Stimulated activated CD4-positive, alpha-beta T cell treated with anti-CD3 and anti-CD28 coated beads, Interleukin-4, amount 100 ng/mL, for 1 hour (primary cell): ENCODE measurements around the gene C8G.

Experiments
- DNase-seq: peaks from one replicate; pipeline ENCODE4 v3.0.0-alpha.2; 2020

The C8G gene

DNA sequence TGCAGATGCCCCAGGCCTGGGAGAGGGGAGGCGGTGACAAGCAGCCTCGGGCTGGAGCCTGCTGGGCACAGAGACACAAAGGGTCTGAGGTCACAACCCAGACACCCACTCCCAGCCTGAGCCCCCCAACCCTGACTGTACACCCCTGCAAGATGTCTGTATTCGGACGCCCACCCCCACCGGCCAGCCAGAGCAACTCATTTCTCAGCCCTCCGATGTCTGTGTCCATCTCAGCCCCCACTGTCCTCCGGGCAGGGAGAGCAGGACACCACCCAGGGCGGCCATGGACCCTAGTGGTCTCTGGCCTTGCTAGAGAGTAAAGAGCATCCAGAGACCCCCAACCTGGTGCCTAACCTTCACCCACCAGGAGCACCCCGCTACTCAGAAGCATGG, 10.9 kb downstream of the C8G start:
- no peak for DNase-seq

DNA sequence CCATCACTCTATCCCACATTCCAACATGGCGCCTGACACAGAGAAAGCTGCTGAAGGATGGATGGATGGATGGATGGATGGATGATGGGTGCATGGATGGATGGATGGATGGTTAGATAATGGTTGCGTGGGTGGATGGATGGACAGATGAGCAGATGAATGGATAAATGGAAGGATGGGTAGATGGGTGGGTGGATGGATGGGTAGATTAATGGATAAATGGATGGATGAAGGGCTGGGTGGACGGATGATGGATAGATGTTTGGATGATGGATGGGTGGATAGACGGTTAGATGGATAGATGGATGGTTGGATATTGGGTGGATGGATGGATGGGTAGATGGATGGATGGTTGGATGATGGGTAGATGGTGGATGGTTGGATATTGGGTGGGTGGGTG, 11.6 kb downstream of the C8G start:
- DNase-seq, result no peak

DNA sequence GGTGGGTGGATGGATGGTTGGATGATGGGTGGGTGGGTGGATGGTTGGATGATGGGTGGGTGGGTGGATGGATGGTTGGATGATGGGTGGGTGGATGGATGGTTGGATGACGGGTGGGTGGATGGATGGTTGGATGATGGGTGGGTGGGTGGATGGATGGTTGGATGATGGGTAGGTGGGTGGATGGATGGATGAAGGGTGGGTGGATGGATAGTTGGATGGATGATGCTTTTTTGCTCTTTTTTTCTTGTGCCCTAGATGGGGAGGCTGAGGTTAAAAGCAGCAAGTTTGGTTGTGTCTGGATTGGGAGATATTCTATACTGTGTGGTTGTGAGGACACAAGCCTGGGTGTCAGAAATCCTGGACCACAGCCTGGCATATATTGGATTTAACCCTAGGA, 12.4 kb downstream of the C8G start:
- DNase-seq, result no peak

DNA sequence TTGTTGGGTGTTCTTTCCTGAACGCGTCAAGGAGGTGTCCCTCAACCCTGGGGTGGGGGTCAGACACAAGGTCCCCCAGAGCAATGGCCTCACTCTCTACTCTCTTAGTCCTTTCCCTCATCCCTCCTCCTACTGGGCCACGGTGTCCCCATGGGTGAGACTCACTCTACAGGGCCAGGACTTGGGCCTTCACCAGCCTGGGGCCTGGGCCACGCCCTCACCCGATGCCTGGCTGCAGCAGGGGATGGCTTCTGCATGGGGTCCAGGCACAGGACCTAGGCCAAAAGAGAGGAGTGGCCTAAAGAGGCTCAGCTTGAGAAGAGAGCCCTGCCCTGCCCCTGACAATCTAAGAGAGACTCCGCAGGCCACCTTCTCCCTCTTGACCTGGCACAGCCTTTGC, 12.9 kb downstream of the C8G start:
- no peak for DNase-seq

DNA sequence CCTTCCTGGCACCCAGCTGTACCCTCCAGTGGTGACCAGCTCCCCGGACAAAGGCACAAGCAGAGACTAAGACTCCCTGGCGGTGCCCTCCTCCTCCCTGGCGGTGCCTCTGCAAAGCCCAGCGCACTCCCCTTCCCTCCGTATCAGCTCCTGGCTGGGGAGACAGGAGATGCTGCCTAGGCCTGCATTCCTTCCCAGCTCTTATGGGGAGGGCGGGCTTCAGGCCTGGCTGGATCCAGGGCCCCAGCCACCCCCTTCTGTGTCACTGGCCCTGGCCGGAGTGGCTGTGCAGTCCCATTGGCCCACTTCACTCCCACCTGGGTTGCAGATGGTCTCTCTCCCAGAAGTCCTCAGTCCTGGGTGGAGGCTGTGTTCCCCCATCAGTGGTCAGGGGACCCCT, 13.4 kb downstream of the C8G start:
- DNase-seq, result no peak

DNA sequence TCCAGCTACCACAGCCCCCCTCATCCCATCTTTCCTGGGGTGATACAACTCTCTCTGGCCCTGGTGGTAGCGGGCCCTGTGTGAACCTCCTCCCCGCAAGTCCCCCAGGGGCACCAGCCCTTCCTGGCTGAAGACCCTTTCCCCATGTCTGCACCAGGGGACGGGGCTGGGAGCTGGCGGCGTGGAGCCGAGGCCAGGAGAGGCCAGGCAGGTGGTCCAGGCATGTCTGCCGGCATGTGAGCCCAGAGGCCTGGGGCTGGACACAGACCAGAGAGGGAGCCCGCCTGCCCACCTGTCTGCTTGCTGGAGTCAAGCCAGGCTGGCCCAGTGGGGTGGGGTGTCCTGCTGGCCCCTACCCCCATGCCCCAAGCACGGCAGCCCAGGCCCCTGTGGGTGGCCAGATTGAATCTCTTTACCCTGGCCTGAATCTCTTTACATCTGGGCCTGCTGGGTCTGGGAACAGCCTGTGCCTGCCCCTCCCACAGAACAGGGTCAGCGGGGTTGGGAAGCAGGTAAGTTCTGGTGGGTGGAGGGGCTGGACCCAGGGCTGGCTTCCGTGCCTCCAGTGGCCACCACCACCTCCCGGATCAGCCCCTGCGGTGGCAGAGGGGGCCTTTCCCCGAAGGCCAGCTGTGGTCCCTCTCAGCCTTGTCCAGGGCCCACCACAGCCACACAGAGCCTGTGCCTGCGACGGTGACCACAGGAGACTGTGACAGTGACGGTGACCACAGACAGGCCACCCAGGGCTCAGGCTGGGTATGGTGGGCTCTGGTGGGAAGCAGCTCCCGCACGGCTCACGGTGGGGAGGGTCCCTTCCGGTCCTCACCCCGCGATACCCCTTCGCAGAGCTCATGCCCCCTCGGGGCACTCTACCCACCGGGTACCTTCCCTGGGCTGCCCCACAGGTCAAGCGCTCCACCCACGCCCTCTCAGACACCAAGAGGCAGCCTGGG, 14.1 kb downstream of the C8G start:
- DNase-seq, result no peak

DNA sequence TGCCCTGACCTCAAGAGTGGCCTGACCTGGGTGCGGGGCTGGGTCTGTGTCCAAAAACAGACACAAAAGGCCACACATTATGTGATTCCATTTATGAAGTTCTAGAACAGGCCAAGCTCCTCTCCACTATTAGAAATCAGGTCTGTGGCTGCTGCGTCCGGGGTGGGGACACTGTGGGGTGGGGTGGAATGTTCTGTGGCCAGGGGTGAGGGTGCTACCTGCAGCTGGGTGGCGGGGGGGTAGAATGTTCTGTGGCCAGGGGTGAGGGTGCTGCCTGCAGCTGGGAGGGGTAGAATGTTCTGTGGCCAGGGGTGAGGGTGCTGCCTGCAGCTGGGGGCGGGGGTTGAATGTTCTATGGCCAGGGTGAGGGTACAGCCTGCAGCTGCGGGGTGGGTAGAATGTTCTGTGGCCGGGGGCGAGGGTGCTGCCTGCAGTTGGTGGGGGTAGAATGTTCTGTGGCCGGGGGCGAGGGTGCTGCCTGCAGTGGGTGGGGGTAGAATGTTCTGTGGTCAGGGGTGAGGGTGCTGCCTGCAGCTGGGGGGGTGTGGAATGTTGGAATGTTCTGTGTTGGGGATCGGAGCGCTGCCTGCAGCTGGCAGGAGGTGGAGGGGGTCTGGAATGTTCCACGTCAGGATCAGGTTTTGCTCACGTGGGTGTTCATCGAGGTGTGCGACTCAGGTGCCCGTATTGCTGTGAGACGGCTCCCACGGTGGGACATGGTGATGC, 15.3 kb downstream of the C8G start:
- DNase-seq, result no peak

DNA sequence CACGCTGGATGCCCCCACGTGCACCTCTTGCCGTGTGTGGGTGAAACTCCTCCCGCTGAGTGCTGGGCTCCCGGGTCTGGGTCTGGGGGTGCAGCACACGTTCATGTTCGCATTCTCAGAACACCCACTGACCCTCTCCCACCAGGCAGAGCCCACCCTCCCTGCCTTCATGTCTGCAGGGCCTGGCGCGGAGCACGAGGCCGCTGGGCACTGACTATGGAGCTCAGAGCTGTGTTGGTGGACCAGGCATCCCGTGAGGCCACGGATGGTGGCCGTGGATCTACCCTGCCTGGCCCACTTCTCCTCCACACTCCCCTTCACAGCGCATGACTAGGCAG, 15.9 kb downstream of the C8G start:
- no peak for DNase-seq

DNA sequence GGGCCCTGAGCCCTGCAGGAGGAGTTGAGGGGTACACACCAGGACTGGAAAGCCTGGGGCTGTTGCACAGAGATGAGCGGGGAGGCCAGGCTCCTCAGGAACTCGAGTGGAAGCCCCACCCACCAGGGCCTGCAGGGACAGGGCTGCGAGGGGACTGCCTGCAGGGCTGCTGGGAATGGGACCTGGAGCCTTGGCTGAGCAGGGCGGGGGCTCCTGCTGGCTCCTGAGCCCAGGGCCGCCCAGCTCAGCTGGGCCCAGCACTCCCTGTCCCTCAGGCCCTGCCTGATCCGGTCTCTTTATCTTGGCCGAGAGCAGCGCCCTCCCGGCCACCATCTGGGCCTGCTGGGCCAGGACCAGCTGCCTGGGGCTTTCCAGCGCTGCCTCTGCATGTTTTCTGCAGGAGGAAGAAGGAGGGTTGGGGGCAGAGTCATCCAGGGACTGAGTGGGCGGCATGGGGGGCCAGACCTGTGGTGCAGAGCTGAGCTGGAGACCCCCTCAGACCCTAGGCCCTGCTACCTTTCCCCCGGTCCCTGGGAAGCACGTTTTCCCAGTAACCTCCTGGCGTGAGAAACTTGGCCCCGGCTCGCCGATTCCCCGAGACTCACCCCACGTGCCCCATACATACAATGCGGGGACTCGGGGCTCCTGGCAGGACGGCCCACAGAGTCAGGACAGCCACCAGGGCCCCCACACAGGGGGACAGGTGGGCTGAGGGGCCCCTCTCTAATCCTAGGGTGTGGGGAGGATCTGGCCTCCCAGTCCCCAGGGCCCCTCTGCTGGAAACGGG, 16.4 kb downstream of the C8G start:
- DNase-seq, result no peak

DNA sequence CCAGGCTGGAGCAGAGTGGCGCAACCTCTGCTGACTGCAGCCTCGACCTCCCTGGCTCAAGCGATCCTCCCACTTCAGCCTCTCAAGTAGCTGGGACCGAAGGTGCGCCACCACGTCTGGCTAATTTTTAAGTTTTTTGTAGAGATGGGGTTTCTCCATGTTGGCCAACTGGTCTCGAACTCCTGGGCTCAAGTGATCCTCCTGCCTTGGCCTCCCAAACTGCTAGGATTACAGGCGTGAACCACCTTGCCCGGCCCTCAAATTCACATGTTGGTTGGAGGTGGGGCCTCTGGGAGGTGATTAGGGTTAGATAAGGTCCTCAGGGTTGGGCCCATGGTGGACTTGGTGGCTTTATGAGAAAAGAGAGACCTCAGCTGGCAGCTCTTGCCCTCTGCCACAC, 17.1 kb downstream of the C8G start:
- DNase-seq, result no peak

DNA sequence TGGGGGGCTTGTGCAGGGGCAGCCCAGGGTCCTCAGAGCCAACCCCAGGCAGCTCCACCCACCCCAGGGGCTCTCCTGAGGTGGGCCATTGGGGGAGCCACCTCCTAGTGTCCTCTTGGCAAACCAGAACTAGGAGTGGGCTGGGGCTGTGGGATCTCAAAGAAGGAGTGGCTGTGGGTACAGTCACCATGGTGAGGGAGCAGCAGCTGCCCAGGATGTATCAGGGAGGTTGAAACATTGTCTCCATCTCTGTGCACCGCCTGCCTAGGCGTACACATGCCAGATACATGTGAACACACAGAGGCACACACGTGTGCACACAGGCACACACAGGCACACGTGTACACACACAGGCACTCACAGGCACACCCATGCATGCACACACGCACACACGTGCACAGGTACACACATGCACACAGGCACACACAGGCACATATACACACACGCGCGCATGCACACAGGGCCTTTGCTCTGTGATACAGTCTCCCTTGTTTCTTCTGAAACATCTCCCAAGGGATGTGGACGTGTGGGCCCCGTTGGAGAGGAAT, 17.7 kb downstream of the C8G start:
- DNase-seq, result no peak

DNA sequence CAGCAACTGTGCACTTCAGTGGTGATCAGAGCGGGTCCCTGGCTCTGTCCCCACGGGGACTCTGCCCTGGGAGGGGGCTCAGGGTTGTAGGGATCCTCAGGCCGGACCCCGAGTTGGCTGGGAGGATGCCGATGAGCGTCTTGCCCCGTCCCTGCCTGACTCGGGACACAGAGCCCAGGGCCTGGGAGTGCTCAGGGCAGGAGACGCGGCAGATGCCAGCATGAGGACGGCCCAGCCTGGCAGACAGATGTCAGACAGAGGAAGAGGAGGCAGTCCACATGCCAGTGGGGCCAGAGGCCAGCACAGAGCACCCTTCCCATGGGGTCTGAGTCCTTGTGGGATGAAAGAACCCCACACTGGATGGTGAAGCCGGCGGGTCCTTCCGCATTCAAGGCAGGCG, 18.3 kb downstream of the C8G start:
- no peak for DNase-seq

DNA sequence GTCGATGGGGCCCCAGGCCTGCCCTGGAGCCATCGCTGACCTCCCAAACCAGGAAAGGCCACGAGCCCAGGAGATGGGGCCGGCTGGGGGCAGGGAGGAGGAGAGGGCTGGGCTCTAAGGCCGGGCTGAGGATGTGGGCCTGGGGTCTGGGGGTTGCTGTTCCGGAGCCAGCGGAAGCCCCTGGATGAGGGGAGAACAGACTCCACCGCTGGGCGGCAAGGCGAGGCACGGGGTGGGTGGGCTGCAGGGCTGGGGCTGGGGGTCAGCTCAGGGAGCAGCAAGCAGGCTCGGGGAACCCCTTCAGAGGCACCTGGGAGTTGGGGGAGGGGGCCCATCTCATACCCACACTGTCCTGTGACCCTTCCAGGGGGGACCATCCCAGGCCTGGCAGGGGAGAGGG, 18.7 kb downstream of the C8G start:
- DNase-seq, result no peak

DNA sequence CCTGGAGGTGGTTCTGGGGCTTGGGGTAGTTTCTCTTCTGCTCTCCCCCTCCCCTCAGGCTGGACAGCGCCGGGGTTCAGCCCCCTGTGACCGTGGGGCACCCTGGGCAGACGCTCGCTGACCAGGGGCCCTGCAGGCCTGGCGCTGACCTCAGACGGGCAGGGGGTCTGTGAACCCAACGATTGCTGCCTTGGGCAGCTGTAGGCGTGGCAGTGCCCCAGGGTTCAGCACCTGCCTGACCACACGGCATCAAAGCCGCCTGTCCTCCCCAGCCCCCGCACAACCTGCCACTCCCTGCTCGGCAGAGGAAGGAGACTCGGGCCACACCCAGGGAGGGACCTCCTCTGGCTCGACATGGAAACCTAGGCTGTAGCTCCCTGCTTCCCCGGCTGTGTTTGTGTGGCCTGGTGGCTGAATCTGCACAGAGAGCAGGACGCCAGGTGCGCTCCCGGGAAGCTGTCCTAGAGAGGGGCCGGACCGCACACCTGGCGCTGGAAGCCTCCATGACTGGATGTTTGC, 19.2 kb downstream of the C8G start:
- DNase-seq, result no peak

DNA sequence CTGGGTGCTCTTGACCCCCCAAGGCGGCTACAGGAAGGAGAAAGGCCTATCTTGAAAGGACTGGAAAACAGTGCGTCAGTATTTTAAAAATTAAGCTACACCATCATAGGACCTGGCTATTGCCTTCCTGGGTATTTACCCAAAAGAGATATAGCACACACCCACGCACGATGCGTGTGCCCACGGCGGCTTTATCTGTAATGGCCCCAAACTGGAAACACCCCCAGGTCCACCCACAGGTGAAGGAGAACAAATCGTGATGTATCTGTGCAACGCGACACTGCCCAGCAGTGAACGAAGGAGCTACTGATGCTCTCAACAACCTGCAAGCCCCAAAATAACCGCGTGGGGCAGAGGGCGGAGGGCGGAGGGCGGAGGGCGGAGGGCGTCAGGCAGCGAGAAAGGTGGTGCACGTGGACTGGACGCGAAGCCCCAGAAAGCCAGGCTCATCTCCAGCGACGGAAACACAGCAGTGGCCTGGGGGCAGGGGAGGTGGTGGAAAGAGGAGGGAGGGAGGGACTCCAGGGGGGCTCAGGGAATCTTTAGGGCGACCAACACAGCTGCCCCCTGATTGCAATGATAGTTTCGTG, 19.9 kb downstream of the C8G start:
- no peak for DNase-seq

DNA sequence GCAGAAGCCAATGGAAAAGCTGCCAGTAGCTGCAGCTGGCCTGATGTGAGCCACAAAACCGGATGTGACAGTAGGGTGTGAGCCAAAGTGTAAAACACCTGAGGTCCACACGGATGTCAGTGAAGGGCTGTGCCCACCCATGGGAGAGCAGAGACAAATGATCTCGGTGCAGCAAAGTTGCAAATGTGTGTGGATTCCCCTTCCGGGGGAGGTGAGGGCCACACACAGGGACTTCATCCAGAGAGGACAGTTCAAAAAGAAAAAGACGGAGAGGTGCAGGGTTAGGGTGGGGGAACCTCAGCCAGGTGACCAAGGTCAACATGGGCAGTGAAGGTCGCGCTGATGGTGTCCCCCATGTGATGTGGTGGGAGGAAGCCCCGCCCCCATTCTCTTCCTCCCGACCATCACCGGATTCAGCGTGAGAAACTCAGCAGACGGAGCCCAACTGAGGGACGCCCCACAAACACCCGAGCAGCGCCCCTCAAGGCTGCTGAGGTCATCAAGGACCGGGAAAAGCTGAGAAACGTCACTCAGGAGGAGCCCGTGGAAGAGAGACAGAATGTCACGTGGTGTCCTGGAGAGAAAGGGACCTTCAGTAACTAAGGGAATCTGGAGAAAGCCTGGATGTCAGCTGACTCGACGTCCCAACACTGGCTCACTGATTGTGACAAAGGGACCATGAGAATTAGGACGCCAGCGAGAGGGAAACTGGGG, 20.9 kb downstream of the C8G start:
- DNase-seq, result no peak

DNA sequence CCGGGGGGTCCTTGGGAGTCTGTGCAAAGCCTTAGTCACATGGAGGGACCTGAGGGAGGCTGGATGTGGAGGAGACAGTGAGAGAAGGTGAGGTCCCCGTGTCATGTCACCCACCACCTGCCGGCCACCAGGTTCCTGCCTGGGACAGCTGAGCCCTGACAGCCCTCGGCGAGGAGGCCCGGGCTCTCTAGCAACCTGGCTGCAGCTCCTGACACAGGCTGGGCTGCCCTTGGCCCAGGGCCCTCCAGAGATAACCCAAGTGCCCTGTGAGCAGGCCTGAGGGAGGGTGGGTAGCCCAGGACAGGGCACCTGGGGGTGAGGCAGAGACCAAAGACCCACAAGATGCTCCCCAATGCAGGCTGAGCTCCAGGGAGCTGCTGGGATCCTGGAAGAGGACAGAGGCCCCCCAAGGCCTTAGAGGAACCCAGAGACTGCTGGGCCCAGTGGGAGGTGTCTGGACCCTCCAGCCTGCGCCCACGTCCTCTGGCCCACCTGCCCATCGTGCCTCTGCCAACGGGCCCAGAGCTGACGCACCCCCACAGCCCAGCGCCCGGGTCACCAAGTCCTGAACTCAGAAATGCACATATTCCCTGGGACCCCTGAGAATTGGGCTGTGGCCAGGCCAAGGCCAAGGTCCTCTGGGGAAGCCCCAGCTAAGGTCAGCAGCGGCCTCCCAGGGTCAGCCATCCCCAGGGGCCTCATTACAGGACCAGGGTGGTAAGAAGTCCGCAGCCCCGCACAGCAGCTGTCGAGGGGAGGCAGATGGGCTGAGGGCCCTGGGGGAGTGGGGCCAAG, 23.5 kb downstream of the C8G start:
- DNase-seq, result no peak

DNA sequence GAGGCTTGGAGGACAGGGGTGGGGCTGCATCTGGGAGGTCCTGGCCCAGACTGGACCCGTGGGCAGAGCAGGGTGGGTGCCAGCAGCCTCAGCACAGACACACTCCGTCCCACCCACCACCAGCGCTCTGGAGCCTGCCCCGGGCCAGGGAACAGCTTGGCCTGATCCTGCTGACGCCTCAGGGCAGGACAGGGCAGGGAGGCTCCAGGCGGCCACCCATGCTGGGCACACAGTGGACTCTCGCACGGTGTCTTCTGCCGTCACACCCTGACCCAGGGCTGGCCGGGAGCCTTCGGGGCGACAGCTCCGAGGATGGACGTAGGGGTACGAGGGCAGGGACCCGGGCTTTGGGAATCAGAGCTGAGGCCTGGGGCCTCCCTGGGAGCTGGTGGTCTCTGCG, 24.1 kb downstream of the C8G start:
- no peak for DNase-seq

DNA sequence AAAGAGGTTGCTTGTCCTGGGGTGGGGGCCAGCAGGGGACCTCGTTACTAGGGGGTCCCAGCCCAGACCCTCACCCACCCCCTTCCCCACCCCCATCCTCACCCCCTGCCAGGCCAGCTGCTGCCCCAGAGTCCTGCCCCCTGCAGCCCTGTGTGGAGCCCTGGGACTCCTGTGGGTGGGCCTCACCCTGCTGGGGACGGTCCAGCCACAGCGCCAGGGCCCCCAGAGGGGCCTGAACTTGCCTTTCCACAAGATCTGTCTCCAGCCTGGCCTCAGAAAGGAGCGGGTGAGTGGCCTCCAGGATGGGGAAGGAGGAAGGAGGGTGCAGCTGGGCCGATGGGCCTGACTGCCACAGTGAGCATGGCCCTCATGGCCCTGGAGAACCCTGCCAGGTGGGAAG, 24.7 kb downstream of the C8G start:
- no peak for DNase-seq

DNA sequence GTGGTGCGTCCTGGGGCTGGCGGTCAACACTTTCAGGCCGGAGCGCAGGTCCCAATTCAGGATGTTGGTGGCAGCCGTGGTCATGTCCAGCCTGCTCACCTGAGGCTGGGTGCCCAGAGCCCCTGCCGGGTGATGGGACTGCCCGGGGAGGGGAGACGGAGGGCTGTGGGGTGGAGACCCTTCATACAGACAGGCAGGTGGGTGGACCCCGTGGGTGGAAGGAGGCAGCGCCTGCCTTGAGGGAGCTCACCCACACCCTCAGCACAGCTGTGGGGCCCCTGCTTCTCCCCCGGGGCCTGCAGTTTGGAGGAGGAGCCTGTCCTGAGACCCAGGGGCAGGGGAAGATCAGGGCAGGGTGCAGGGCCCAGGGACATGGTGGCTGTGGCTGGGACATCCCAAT, 25.3 kb downstream of the C8G start:
- no peak for DNase-seq

DNA sequence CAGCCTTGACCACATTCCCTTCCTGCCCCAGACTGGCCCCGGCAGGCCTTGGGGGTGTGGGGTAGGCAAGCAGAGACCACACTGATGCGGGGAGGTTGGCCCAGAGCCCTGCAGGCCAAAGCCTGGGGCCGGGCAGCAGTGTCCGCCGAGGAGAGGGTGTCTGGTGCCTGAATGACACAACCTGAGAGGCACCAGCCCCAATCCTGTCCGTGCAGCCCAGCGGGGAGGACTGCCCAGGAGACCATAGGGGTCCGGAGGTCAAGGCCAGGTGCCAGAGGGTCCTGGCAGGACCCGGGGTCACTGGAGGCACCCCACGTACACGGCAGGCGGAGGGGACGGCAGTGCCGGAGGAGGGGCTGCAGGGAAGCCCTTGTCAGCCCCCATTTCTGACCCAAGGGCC, 26.7 kb downstream of the C8G start:
- DNase-seq, result no peak
